ENCODE measurements around the gene LRP5.
"Not testable (repeated sequence)": the region's sequence is repeated elsewhere in the genome, so short reads cannot be mapped to it uniquely, and the experiment has no call there.

LRP5 gene

DNA sequence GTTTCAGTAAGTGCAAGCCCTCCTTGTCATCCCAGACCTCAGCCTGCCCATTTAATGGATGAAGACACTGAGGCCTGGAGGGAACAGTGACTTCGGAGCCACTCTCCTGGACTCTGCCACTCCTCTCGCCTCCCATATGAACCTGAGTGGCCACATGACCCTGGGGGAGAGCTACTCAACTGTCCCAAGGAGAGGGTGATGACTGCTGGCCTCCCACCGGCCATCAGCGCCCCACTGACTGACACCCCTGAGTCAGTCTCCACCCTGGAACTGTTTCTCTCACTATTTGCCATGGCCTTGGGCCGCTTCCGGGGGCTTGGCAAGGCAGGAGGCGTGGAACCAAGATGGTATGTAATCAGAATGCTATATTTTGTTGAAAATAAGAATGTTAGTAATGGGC lies 17.1 kb downstream of the LRP5 start:
- no peak for DNase-seq (ENCODE audit: low read depth)

DNA sequence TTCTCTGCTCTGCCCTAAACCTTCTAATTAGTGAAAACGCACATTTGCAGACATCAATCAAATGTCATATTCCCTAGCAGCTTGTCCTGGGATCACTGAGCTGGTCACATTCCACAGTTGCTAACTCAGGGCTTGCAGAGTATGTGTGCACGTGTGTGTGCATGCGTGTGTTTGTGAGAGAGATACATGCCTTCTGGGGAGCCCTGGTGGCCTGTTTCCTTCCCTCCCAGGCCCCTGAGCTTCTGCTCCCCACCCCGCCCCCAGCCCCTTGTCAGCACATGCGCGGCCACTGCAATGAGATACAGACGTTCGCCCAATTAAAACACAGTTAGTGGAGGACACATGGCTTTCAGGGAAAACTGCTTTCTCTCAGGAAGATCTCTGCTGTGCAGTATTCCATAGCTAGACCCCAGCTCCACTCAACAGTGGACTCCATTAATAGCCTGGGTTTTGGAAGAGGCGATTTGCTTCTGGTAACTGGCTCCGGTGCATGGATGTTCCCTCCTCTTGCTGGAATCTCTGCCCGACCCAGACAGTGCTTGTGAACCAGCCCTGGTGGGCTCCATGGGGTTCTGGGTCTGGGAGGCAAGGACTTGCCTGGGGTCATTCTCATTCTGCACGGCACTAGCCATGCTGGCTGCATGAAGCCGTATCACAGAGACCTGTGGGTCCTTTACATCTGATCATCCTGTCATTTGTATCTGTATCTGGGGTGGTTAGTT lies 17.7 kb downstream of the LRP5 start:
- DNase-seq (ENCODE audit: low read depth), result no peak

DNA sequence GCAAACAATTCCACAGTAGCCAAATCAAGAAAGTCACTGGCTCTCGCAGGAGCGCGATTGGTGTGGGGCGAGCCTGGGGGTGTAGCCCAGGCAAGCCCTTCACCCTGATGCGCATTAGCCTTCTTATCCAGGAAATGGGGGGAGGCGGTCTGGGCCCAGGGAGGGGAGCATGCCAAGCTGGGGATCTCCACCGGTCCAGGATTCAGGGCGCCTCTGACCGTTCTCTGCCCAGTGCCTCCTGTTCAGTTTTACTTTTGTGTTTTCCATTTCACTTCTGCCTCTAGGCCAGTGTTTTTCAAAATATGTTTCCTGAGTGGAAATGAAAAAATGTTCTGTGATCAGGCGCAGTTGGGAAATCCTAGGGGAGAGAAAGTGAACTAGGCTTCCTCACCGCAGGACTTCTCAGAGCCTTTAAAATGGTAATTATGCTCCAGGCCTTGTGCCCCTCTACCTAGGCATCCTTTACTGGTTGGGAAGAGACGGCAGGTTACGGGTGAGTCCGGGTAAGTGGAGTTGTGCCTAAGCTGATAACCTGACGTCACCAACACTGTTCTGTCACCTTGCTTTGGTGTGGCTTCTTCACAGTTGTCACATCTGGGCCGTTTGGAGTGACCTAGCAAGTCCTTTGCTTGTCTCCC lies 18.4 kb downstream of the LRP5 start:
- no peak for DNase-seq (ENCODE audit: low read depth)

DNA sequence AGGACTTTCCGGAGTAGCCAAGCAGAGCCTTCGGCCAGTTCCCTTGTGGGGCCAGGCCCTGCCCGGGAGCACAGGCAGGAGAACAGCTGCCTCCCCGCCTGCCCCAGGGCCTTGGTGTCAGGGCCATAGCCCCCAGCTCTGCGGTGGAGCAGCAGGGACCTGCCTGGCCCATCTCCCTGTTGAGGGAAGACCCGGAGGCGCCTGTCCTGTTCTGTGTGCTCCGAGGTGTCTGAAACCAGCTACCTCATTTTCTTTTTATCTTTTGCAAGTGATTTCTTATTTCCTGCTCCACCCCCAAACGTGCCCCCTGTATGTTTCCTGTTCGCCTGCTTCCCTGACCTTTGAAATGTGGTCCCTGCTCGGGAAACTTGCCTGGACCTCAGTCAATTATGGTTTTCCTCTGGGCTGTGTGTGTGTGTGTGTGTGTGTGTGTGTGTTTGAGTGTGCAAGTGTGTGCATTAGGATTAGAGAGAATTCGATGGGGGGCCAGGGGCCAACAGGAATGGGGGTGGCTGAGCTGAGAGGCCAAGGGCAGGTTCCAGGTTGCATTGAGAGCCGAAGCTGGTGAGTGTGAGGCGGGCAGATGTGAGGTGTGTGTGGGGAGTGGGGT lies 19.1 kb downstream of the LRP5 start:
- no peak for DNase-seq (ENCODE audit: low read depth)

DNA sequence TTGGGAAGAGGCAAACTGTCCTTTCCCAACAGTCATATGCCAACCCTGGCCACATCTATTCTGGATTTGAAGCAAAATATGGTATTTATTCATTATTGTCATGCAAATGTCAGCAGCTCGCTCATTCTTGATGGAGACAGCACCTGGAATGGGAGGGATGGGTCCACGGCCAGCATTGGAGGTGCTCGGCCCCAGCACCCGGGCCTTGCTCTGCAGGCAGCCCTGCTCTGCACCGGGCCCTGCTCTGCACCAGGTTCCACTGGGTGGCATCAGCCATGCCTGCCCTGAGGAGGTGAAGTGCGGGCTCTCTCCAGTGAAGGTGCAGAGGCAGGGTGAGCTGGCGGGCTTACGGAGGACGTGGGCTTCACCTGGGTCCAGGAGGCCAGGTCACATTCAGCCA lies 19.8 kb downstream of the LRP5 start:
- DNase-seq (ENCODE audit: low read depth), result no peak

DNA sequence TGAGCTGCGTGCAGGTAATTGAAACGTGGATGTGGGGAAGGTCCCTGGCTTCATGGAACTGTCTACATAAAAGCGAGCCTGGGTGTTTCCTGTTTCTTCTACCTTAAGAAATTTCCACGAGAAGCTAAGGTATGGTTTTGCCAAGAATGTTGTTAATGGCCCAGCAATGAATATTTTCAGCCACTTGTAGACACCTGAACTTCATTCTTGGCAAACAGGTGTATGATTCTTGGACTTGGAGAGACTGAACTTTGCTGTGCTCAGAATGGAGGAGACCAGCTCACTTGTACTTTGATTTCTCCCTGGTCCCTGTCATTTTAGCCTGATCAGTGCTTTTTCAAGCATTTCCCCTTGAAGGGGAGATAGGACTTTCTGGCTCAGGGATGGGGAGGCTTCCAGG lies 20.8 kb downstream of the LRP5 start:
- no peak for DNase-seq (ENCODE audit: low read depth)

DNA sequence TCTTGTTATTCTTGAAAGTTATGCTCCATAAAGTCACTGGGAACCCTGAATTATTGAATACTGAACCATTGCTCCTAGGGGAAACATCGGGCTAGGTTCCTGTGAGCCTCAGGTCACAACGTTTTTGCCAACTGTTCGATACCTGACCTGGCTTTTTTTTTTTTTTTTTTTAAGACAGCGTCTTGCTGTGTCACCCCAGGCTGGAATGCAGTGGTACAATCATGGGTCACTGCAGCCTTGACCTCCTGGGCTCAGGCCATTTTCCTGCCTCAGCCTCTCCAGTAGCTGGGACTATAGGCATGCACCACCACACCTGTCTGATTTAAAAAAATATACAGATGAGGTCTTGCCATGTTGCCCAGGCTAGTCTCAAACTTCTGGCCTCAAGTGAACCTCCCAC lies 22.5 kb downstream of the LRP5 start:
- no peak for DNase-seq (ENCODE audit: low read depth)

DNA sequence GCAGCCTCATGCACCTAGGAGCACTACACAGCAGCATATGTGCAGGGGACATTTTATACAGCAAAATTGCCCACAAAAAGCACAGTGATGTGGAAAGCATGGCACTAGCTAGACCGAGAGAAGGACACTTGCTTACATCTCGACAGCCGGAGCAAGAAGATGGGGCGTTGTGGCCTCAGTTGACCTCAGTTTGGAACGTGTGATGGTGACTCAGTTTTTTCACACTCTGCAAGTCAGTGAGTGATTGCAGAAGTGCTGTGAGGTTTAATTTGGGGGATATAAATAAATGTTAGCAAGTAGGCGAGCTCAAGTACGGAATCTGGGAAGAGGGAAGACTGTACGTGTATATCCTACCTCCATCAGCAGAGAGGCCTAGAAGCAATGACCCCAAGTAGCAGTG lies 23.3 kb downstream of the LRP5 start:
- no peak for DNase-seq (ENCODE audit: low read depth)

DNA sequence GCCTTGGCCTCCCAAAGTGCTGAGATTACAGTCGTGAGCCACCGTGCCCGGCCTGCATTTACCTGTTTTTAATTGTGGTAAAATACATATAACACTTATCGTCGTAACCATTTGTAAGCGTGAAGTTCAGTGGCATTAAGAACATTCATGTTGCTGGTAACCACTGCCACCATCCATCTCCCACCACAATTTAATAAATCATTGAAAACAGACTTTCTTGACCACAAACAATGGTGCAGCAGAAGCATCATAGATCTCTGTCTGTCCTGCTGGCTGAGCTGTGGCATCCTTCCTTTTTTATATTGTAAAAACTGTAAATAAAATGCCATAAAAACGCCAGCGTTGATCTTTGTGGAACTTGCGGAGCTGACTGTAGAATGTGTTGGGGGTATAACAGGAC lies 24.3 kb downstream of the LRP5 start:
- no peak for DNase-seq (ENCODE audit: low read depth)

DNA sequence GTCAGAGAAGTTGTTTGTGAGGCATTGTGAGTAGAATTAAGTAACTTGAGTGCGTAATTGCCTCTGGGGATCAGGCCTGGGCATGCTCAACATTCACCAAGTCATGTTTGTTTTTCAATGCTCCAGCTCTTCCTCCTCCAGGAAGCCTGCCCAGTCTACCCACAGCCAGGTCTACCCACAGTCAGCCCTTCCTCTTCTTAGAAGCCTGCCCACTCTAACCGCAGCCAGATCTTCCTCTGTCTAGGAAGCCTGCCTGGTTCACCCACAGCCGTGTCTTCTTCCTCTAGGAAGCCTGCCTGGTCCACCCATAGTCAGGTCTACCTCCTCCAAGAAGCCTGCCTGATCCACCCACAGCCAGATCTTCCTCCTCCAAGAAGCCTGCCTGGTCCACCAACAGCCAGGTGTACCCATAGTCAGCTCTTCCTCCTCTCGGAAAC lies 25.0 kb downstream of the LRP5 start:
- DNase-seq (ENCODE audit: low read depth), result no peak

DNA sequence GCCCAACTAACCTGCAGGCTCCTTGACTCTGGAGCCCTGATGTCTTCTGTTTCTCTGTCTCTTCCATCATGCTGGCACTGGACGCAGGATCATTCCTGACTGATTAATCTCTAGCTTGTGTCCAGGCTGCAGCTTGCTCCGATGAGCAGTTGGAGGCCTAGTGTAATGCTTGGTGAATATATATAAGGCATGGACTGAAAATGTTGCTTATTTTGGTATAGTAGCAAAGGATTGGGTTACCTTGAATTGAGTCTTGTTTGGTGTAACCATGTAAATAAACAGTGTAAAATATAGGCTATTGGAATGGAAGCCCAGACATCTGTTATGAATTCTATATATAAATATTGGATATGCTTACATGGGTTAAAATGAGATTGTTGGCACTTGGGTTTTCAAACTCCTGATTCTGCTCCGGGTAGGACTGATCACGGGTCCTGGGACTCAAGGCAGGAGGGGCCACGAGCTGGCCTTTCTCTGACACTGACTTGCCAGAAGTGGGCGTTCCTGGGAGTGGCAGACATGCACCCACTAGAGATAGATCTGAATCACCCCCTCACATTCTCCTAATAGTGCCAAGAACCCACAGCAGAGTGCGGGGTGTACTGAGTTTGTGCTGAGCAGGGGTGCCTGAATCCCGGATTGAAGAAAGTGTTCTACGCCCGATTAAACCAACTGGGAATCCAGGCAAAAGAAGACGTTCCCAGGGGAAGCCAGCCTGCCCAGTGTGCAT lies 25.8 kb downstream of the LRP5 start:
- DNase-seq (ENCODE audit: low read depth), result no peak

DNA sequence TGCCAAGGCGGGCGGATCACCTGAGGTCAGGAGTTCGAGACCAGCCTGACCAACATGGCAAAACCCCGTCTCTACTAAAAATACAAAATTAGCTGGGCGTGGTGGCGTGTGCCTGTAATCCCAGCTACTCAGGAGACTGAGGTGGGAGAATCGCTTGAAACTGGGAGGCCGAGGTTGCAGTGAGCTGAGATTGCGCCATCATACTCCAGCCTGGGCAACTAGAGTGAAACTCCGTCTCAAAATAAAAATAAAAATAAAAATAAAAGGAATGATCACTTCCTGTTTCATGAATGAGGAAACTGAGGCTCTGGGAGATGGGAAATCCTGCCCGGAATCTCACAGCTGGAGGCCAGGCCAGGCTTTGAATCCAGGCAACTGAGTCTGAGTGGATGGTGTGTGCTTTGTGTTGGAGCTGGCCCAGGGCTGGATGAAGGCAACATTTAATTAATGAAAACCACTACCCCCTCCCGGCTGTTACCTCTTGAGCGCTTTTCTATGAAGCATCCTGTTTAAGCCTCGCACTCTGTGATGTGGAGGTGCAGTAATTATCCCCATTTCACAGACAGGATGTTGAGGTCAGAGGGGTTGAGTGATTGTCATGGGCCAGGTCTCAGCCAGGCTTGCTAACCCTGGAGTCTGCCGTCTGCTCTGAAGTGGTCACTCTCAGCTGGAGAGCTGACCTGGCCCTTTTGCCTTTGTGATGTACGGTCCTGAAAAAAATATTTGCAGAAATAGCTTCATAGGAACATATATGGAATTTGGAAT lies 27.8 kb downstream of the LRP5 start:
- DNase-seq (ENCODE audit: low read depth), result no peak

DNA sequence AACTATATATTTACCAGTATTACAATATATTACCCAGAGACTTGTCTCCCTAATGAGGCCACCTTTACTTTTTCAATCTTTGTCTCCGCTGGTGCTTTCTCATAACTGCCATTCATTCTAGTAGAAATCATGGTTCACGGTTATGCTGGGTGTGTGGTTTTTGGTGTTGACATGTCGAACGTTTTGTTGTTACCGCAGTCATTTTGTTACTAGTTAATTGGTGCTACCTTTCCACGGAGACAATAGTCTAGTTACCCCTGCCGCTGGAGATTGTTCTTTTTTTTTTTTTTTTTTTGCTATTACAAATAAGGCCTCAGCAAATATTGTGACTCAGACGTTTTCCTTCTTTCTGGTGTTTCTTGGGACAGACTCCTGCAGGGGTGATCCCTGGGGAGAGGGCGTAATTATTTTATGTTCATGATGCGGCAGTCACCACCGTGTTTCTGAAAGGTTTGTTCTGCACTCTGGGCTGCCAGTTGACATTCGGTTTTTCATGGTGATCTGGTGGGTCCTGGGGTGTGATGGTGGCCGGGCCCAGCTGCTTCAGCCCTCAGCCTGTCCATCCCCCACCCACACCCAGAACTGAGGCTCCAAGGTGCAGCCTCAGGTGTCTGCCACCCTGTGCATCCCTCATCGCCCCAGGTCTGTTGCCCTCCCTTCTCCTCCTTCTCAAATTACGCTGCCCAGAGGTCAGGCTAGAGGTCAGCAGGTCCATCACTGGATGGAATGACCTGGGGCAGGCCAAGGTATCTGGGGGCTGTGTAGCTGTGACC lies 28.6 kb downstream of the LRP5 start:
- no peak for DNase-seq (ENCODE audit: low read depth)

DNA sequence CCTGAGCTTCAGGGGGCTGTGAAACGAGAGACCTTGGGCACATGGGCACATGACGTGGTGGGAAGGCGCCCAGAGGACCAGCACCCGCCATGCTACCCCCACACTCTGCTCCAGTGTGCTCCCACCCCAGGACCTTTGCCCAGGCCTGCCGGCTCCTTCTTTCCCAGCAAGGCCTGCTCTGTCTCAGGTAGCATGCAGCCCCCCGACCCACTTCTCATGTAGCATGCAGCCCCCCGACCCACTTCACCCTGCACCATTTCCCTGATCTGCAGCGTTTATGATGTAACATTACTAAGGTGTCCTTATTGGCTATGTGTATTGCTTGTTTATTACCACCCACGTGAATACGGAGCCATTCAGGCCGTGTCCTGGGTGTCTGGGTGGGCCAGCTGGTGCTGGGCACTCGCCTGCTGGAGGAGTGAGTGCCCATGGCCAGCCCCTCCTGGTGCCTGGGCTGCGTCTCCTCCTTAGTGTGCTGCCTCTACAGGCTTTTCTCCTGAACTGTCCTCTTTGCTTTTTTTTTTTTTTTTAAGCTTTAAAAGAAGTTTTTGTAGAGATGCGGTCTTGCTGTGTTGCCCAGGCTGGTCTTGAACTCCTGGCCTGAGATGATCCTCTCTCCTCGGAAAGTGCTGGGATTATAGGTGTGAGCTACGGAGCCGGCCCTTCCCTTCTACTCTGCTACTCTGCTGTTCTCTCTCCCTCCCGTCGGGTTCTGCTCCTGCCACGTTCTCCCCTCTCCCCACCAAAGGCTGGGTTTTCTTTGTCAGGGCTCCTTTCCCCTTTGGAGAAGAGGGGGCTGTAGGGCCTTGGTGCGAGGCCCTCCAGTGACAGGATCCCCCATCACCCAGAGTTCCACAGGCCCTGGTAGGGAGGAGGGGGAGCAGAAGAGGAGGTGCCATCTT lies 29.4 kb downstream of the LRP5 start:
- DNase-seq (ENCODE audit: low read depth), result no peak

DNA sequence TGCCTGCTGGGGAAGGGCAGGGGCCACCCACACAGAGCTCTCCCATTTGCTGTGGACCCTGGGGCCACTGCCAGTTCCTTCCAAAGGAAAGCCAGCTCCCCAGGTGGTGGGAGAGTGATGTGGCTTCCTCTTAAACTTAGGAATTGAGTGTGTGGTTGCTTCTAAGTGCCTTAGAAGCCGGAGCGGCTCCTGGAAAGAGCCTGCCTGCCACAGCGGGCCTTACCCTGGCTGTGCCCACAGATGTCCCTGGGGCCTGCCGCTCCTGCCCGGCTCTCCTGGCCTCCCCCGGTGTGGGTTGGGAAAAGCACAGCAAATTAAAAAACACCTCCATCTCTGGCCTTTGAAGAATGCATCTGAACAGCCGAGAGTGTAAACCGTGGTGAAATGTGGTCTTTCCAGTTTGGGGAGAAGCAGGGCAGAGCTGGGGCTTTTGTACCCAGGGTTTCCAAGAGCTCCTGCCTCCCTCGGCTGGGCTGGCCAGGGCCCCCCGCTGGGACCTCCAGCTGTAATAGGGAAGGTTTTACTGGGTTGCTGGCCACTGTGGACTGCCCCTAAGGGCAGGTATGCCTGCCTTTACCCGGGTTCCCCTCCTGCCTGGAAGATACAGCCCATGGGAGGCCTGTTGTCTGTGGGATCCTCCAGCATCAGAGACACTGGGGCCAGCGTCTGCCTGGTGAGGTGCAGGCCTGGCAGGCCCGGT lies 30.2 kb downstream of the LRP5 start:
- DNase-seq (ENCODE audit: low read depth), result no peak

DNA sequence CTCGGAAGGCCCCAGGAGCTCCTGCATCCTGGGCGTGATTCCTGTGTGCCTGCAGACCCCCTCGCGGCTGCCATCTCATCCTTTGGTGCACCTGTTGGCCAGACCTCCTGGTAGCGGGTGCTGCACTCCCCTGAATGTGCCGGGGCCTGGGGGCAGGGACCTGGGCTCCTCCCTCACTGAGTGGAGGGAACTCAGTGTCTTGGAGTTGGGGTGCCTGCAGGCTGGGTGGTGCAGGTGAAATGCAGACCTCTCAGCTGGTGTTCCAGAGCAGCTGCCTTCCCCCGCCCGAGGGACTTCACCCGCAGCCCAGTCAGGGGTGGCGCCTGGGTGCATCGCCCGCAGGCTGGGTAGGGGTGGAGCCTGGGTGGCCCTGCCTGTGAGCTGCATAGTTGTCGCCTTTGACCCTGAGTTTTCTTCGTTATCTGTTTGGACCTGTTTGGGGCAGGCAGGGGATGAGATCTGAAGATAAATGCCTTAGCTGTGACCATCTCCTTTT lies 31.4 kb downstream of the LRP5 start:
- no peak for DNase-seq (ENCODE audit: low read depth)

DNA sequence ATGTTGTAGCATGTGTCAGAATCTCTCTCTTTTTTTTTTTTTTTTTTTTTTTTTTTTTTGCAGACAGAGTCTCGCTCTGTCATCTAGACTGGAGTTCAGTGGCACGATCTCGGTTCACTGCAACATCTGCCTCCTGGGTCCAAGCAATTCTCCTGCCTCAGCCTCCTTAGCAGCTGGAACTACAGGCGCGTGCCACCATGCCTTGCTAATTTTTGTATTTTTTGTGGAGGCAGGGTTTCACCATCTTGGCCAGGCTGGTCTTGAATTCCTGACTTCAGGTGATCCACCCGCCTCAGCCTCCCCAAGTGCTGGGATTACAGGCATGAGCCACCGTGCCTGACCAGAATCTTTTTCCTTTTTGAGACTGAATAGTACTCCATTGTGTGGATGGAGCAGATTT lies 32.4 kb downstream of the LRP5 start:
- DNase-seq (ENCODE audit: low read depth), result not testable (repeated sequence)

DNA sequence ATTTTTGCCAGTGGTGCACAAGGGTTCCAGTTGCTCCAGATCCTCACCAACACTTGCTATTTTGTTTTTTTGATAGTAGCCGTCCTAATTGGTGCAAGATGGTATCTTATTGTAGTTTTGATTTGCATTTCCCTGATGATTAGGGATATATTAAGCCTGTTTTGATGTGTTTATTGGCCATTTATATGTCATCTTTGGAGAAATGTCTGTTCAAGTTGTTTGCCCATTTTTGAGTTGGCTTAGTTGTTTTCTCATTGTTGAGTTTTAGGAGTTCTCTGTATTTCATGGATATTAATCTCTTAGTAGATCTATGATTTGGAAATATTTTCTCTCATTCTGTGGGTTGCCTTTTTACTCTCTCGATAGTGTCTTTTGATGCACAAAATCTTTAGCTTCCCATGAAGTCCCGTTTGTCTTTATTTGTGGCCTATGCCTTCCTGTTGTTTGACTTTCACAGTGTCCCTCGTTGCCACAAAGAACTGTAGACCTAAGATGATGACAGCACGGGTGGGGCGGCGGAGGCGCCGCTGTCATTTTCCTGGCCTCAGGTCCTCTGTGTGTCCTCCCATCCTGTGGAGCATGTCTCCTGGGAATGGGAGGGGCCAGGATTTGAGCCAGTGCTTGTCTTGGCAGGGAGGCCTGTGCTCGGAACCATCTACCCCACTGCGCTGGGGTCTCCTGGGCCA lies 33.5 kb downstream of the LRP5 start:
- DNase-seq (ENCODE audit: low read depth), result no peak

DNA sequence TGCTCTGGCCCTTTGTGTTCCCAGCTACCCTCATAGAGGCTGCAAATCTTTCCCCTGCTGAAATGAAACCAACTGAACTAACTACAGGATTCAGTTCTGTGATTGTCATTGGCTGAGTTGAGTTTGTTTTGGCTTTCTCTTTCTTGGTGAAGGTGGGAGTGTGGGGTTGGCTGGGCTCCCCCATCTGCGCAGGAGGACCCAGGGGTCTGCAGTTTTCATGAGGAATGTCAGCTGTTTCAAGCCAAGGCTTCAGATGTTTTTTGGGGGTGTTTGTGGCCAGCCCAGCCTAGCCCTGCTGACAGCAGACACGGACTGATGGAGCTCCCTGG lies 34.0 kb downstream of the LRP5 start:
- no peak for DNase-seq (ENCODE audit: low read depth)

Measured in activated T-cell treated with anti-CD3 and anti-CD28 coated beads for 1 hour (primary cell).